Lower lobe of right lung (tissue), 2 donors: Measurements from ENCODE around the gene DNAAF8. TPM values are rescaled to one million over a fixed set of nuclear protein-coding genes. Genes with fewer than 3 reads are reported as not detected.

ENCODE experiments used
- ATAC-seq, 2 donors: fragments of 200-7000 bp; cut with Tn5 transposase; one replicate each; pipeline ENCODE4 v1.9.1; 2020 to 2022; ENCODE audit warnings: mild to moderate bottlenecking in 2 of 2, moderate library complexity in 2 of 2
- DNase-seq: peaks from one replicate; pipeline ENCODE4 v3.0.0-alpha.2; 2020
- H3K27ac ChIP-seq: fragments of 200-600 bp; one replicate; pipeline ENCODE4 v1.8.0; 2022
- H3K27me3 ChIP-seq: fragments of 200-600 bp; one replicate; pipeline ENCODE4 v1.8.0; 2022; ENCODE audit warnings: low read depth
- H3K36me3 ChIP-seq: fragments of 200-600 bp; one replicate; pipeline ENCODE4 v1.8.0; 2022; ENCODE audit warnings: mild to moderate bottlenecking
- H3K4me1 ChIP-seq: fragments of 200-600 bp; one replicate; pipeline ENCODE4 v1.8.0; 2022
- H3K4me3 ChIP-seq: fragments of 200-600 bp; one replicate; pipeline ENCODE4 v1.8.0; 2022; ENCODE audit warnings: mild to moderate bottlenecking
- H3K9me3 ChIP-seq: fragments of 200-600 bp; one replicate; pipeline ENCODE4 v1.8.0; 2022
- CTCF ChIP-seq: fragments of 200-600 bp; IDR thresholded peaks from one replicate; pipeline ENCODE4 v1.8.0; 2022; ENCODE audit warnings: antibody characterized with exemption, mild to moderate bottlenecking
- intact Hi-C: fragments of 100-400 bp; cut with DNase I; formaldehyde crosslinking; loops from one replicate; pipeline ENCODE4 v1.11.0; 2022
- total RNA-seq: library from RNA; stranded (reverse); fragmentation: NEBNext Ultra II Directional; extraction: Animal tissue kit (Norgen Biotek cat#: 25700); gene quantifications from one replicate; pipeline ENCODE4 v1.2.1, GENCODE V29; 2021
- donor health status: DM: no; HTN: yes; CAD: no; lungs with severe emphysema.

Gene DNAAF8
- total RNA-seq, 1 donor from 2014 or later: 3.4 TPM

- Histone ChIP-seq H3K36me3 (peaks cover 91% of the 10 kb centered on the region), H3K27me3 (no peaks in the 10 kb centered on the region), H3K4me1 (no peaks in the 10 kb centered on the region), H3K9me3 (no peaks in the 10 kb centered on the region), H3K27ac (no peak overlapping the region), H3K4me3 (no peak overlapping the region)
- ATAC-seq (no peak), DNase-seq (no peak)
- no peak for TF ChIP-seq CTCF
- intact Hi-C loops: no loop called here
Measured at GRCh38 chr16:4700997-4701743, 33.2 kb upstream of the DNAAF8 start.

- no peak for TF ChIP-seq CTCF
- no peaks in the 10 kb centered on the region for H3K4me1 ChIP-seq
- DNase-seq: no peak
- intact Hi-C loops: no loop called here
- no peak overlapping the region for H3K4me3 ChIP-seq
- H3K27me3 ChIP-seq: no peaks in the 10 kb centered on the region
- H3K36me3 ChIP-seq: peaks cover 93% of the 10 kb centered on the region
- ATAC-seq: no peak
- no peak overlapping the region for H3K27ac ChIP-seq
- H3K9me3 ChIP-seq: no peaks in the 10 kb centered on the region
Measured at GRCh38 chr16:4701791-4702465, 32.4 kb upstream of the DNAAF8 start.

- no peak overlapping the region for H3K4me3 ChIP-seq
- H3K36me3 ChIP-seq: peaks cover 93% of the 10 kb centered on the region
- no peak overlapping the region for H3K27ac ChIP-seq
- TF ChIP-seq CTCF: no peak
- no peaks in the 10 kb centered on the region for H3K27me3 ChIP-seq
- no peak for DNase-seq
- intact Hi-C loops: no loop called here
- no peak for ATAC-seq
- no peaks in the 10 kb centered on the region for H3K9me3 ChIP-seq
- no peaks in the 10 kb centered on the region for H3K4me1 ChIP-seq
Measured at GRCh38 chr16:4702466-4702808, 31.9 kb upstream of the DNAAF8 start.

DNA sequence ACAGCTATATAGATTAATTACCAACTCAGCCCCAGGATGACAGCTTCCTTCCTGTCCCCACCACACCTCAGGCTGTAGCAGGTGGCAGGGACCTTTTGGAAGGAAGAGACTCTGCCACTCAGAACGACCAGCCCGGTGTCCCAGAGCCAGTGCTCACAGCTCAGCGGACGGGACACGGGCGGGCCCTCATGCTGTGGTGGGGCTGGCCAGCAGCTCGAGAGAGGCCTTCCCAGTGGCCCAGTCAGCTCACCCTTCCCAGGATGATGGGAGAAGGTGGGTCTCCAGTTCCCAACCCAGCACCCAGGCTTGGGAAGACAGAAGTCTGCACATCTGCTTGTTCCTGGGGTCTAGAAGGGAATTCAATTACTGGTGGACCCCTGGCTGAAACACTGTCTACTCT, 30.4 kb upstream of the DNAAF8 start:
- Histone ChIP-seq H3K27ac (no peak overlapping the region), H3K27me3 (no peaks in the 10 kb centered on the region), H3K4me1 (no peaks in the 10 kb centered on the region), H3K36me3 (peaks cover 85% of the 10 kb centered on the region), H3K4me3 (no peak overlapping the region), H3K9me3 (no peaks in the 10 kb centered on the region)
- intact Hi-C loops: no loop called here
- no peak for TF ChIP-seq CTCF
- no peak for ATAC-seq
- no peak for DNase-seq

GRCh38 chr16:4704491-4704890, 29.8 kb upstream of the DNAAF8 start:
- intact Hi-C loops: no loop called here
- Histone ChIP-seq H3K27ac (no peak overlapping the region), H3K4me3 (no peak overlapping the region), H3K4me1 (no peaks in the 10 kb centered on the region), H3K9me3 (no peaks in the 10 kb centered on the region), H3K27me3 (no peaks in the 10 kb centered on the region), H3K36me3 (peaks cover 85% of the 10 kb centered on the region)
- ATAC-seq (no peak), DNase-seq (no peak)
- TF ChIP-seq CTCF: no peak
